ENCODE measurements around the gene MYO10.

Gene MYO10

DNA sequence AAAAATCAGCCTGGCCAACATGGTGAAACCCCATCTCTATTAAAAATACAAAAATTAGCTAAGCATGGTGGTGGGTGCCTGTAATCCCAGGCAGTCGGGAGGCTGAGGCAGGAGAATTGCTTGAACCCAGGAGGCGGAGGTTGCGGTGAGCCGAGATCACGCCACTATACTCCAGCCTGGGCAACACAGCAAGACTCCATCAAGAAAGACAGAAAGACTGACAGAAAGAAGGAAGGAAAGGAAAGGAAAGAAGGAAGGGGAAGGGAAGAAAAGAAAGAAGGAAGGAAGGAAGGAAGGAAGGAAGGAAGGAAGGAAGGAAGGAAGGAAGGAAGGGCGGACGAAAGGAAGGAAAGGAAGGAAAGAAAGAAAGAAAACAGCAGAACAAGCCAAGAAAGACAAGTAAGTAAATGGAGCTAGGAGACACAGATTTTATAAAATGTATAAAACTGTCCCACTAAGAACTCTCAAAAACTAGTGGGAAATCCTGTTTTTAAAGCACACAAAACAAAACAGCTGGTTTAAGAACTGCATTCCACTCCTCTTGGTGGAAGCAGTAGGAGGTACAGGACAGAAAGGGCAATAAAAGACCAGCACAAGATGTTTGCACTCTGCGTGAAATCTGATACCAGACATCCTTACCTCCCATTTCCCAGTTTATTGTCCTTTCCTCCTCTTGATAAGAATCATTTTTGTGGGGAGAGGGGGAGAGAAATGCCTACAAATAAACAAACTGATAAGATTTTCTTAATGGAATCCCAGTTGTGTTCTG lies 46.7 kb downstream of the MYO10 start (continued):
- TF ChIP-seq, protein P1, sequence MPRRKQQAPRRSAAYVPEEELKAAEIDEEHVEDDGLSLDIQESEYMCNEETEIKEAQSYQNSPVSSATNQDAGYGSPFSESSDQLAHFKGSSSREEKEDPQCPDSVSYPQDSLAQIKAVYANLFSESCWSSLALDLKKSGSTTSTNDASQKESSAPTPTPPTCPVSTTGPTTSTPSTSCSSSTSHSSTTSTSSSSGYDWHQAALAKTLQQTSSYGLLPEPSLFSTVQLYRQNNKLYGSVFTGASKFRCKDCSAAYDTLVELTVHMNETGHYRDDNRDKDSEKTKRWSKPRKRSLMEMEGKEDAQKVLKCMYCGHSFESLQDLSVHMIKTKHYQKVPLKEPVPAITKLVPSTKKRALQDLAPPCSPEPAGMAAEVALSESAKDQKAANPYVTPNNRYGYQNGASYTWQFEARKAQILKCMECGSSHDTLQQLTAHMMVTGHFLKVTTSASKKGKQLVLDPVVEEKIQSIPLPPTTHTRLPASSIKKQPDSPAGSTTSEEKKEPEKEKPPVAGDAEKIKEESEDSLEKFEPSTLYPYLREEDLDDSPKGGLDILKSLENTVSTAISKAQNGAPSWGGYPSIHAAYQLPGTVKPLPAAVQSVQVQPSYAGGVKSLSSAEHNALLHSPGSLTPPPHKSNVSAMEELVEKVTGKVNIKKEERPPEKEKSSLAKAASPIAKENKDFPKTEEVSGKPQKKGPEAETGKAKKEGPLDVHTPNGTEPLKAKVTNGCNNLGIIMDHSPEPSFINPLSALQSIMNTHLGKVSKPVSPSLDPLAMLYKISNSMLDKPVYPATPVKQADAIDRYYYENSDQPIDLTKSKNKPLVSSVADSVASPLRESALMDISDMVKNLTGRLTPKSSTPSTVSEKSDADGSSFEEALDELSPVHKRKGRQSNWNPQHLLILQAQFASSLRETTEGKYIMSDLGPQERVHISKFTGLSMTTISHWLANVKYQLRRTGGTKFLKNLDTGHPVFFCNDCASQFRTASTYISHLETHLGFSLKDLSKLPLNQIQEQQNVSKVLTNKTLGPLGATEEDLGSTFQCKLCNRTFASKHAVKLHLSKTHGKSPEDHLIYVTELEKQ (tag by site-specific recombination; IDR thresholded peaks at IDR 0.05; ENCODE audit: borderline replicate concordance), result peak; percentile 89
- TF ChIP-seq ZNF571 (tag by site-specific recombination; IDR thresholded peaks at IDR 0.05) (no peak), ZNF394 (tag by site-specific recombination; IDR thresholded peaks at IDR 0.05; ENCODE audit: borderline replicate concordance) (0 out of 2 replicates have a peak, but pooled peaks have one; percentile 48), ZNF112 (tag by site-specific recombination; IDR thresholded peaks at IDR 0.05) (no peak), ZNF155 (tag by site-specific recombination; IDR thresholded peaks at IDR 0.05) (no peak), ZSCAN23 (tag by site-specific recombination; IDR thresholded peaks at IDR 0.05) (peak; percentile 33), ZNF768 (tag by site-specific recombination; IDR thresholded peaks at IDR 0.05) (no peak; the same call in 1 of the 2 replicates), ZFP3 (tag by site-specific recombination; IDR thresholded peaks at IDR 0.05; ENCODE audit: low read depth) (peak; percentile 6; the same call in 1 of the 2 replicates), ZNF366 (tag by site-specific recombination; conservative IDR thresholded peaks at IDR 0.05) (peak; percentile 98), ZNF214 (tag by site-specific recombination; IDR thresholded peaks at IDR 0.05; ENCODE audit: borderline replicate concordance) (no peak), SP2 (tag by site-specific recombination; IDR thresholded peaks at IDR 0.05) (no peak; the same call in 1 of the 2 replicates), ZNF555 (tag by site-specific recombination; conservative IDR thresholded peaks at IDR 0.05) (no peak), GLI4 (tag by site-specific recombination; IDR thresholded peaks at IDR 0.05) (no peak), PRDM1 (tag by site-specific recombination; IDR thresholded peaks at IDR 0.05) (peak; percentile 90), ZNF530 (tag by site-specific recombination; IDR thresholded peaks at IDR 0.05; ENCODE audit: low read depth) (no peak), ZFP41 (tag by site-specific recombination; IDR thresholded peaks at IDR 0.05; ENCODE audit: borderline replicate concordance) (no peak), ZXDB (tag by site-specific recombination; IDR thresholded peaks at IDR 0.05) (peak; percentile 94), ZNF266 (tag by site-specific recombination; IDR thresholded peaks at IDR 0.05; ENCODE audit: low read depth) (no peak), HOXD13 (CRISPR knock-in tag; IDR thresholded peaks at IDR 0.05; ENCODE audit: borderline replicate concordance) (peak; percentile 57; the same call in 1 of the 2 replicates), OSR2 (tag by site-specific recombination; IDR thresholded peaks at IDR 0.05) (peak; percentile 99), ZNF830 (tag by site-specific recombination; IDR thresholded peaks at IDR 0.05; ENCODE audit: low read depth) (no peak), ZNF426 (tag by site-specific recombination; IDR thresholded peaks at IDR 0.05) (no peak), ZNF175 (tag by site-specific recombination; IDR thresholded peaks at IDR 0.05) (no peak), KLF16 (tag by site-specific recombination; IDR thresholded peaks at IDR 0.05) (no peak), ZBTB20 (tag by site-specific recombination; IDR thresholded peaks at IDR 0.05) (no peak), ZNF157 (tag by site-specific recombination; IDR thresholded peaks at IDR 0.05) (no peak), ZNF621 (tag by site-specific recombination; IDR thresholded peaks at IDR 0.05) (no peak), MEIS1 (CRISPR knock-in tag; IDR thresholded peaks at IDR 0.05; ENCODE audit: borderline replicate concordance) (no peak), SETDB1 (IDR thresholded peaks at IDR 0.05; ENCODE audit: insufficient read length, low read length) (no peak)
- TF ChIP-seq, protein P2, sequence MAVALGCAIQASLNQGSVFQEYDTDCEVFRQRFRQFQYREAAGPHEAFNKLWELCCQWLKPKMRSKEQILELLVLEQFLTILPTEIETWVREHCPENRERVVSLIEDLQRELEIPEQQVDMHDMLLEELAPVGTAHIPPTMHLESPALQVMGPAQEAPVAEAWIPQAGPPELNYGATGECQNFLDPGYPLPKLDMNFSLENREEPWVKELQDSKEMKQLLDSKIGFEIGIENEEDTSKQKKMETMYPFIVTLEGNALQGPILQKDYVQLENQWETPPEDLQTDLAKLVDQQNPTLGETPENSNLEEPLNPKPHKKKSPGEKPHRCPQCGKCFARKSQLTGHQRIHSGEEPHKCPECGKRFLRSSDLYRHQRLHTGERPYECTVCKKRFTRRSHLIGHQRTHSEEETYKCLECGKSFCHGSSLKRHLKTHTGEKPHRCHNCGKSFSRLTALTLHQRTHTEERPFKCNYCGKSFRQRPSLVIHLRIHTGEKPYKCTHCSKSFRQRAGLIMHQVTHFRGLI (tag by site-specific recombination; IDR thresholded peaks at IDR 0.05), result 0 out of 2 replicates have a peak, but pooled peaks have one; percentile 59
- TF ChIP-seq, protein P3, sequence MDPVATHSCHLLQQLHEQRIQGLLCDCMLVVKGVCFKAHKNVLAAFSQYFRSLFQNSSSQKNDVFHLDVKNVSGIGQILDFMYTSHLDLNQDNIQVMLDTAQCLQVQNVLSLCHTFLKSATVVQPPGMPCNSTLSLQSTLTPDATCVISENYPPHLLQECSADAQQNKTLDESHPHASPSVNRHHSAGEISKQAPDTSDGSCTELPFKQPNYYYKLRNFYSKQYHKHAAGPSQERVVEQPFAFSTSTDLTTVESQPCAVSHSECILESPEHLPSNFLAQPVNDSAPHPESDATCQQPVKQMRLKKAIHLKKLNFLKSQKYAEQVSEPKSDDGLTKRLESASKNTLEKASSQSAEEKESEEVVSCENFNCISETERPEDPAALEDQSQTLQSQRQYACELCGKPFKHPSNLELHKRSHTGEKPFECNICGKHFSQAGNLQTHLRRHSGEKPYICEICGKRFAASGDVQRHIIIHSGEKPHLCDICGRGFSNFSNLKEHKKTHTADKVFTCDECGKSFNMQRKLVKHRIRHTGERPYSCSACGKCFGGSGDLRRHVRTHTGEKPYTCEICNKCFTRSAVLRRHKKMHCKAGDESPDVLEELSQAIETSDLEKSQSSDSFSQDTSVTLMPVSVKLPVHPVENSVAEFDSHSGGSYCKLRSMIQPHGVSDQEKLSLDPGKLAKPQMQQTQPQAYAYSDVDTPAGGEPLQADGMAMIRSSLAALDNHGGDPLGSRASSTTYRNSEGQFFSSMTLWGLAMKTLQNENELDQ (tag by site-specific recombination; IDR thresholded peaks at IDR 0.05; ENCODE audit: low read depth), result no peak
- TF ChIP-seq, protein P4, sequence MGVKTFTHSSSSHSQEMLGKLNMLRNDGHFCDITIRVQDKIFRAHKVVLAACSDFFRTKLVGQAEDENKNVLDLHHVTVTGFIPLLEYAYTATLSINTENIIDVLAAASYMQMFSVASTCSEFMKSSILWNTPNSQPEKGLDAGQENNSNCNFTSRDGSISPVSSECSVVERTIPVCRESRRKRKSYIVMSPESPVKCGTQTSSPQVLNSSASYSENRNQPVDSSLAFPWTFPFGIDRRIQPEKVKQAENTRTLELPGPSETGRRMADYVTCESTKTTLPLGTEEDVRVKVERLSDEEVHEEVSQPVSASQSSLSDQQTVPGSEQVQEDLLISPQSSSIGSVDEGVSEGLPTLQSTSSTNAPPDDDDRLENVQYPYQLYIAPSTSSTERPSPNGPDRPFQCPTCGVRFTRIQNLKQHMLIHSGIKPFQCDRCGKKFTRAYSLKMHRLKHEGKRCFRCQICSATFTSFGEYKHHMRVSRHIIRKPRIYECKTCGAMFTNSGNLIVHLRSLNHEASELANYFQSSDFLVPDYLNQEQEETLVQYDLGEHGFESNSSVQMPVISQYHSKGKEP (tag by site-specific recombination; IDR thresholded peaks at IDR 0.05), result peak; percentile 91
